Gastrocnemius medialis (tissue), 4 donors: ENCODE measurements around the gene IGSF6. TPM values are rescaled to one million over a fixed set of nuclear protein-coding genes. Genes with fewer than 3 reads are reported as not detected.
"Not testable (repeated sequence)": the region's sequence is repeated elsewhere in the genome, so short reads cannot be mapped to it uniquely, and the experiment has no call there.

Experiments
- ATAC-seq, 2 donors: fragments of 150-250 bp; one replicate each; pipeline ENCODE4 v1.9.1; 2016
- DNase-seq, 2 donors: peaks; one replicate each; pipeline ENCODE4 v3.0.0-alpha.2; 2019
- H3K27ac ChIP-seq, 4 donors: fragments of 200-600 bp; sonication (generic); 1 replicate in 1 of 4; 2 replicates in 3 of 4; pipeline ENCODE4 v1.5.1; 2016 to 2018; ENCODE audit warnings: mild to moderate bottlenecking in 2 of 4, moderate library complexity in 1 of 4
- H3K27me3 ChIP-seq, 3 donors: fragments of 200-600 bp; sonication (generic) in 2 of 3; 1 replicate in 1 of 3; 2 replicates in 2 of 3; pipeline versions ENCODE4 v1.5.1 to v1.6.0; 2016 to 2019; ENCODE audit warnings: mild to moderate bottlenecking in 1 of 3, moderate library complexity in 1 of 3
- H3K36me3 ChIP-seq, 2 donors: fragments of 200-600 bp; sonication (generic) in 1 of 2; one replicate each; pipeline ENCODE4 v1.5.1; 2017 to 2018
- H3K4me1 ChIP-seq, 2 donors: fragments of 200-600 bp; sonication (generic) in 1 of 2; one replicate each; pipeline ENCODE4 v1.5.1; 2016 to 2017; ENCODE audit warnings: mild to moderate bottlenecking in 2 of 2
- H3K4me3 ChIP-seq, 4 donors: fragments of 200-600 bp; sonication (generic) in 3 of 4; 1 replicate in 1 of 4; 2 replicates in 3 of 4; pipeline ENCODE4 v1.5.1; 2016 to 2019; ENCODE audit warnings: mild to moderate bottlenecking in 2 of 4
- H3K9me3 ChIP-seq, 3 donors: fragments of 200-600 bp; sonication (generic) in 2 of 3; 1 replicate in 1 of 3; 2 replicates in 2 of 3; pipeline ENCODE4 v1.5.1; 2016 to 2019
- CTCF ChIP-seq, 5 experiments: fragments of 450-650 bp in 3 of 5; fragments of 200-600 bp in 2 of 5; sonication (generic) in 2 of 5; IDR thresholded peaks in 4 of 5; conservative IDR thresholded peaks in 1 of 5; 1 replicate in 4 of 5; 2 replicates in 1 of 5; pipeline ENCODE4 v1.5.1; 2016 to 2019; ENCODE audit warnings: antibody characterized with exemption in 5 of 5, mild to moderate bottlenecking in 3 of 5, moderate library complexity in 3 of 5
- POLR2A ChIP-seq, 2 donors: fragments of 450-650 bp; IDR thresholded peaks; one replicate each; pipeline ENCODE4 v1.6.1; 2017; ENCODE audit warnings: antibody characterized with exemption in 2 of 2, mild to moderate bottlenecking in 2 of 2, moderate library complexity in 2 of 2
- in situ Hi-C, 4 donors: fragments of 200-750 bp; cut with MboI; loops; one replicate each; pipeline versions ENCODE4 v1.15.0 to v1.8.0; 2017; ENCODE audit warnings: low sequenced_read_pairs in 4 of 4
- intact Hi-C: fragments of 100-400 bp; cut with DNase I; formaldehyde crosslinking; loops from one replicate; pipeline ENCODE4 v1.15.1; 2023; ENCODE audit warnings: low total_unique reads
- total RNA-seq, 4 donors: library from RNA; depleted of rRNA; stranded (reverse); fragments of >200 nt; gene quantifications; one replicate each; pipeline versions ENCODE4 v1.1.0 to v1.2.3, GENCODE V29; 2016

The IGSF6 gene
- total RNA-seq, 4 donors from 2014 or later, result 0.10 to 0.60 (median 0.39) TPM

- Histone ChIP-seq H3K27ac (peak overlapping the region; percentile 76 to 84 (median 83)), H3K27me3 (no peaks in the 10 kb centered on the region), H3K4me1 (peaks cover 55% of the 10 kb centered on the region in 2 donors), H3K4me3 (peak overlapping the region in 1 of 4 donors; percentile 26), H3K9me3 (no peaks in the 10 kb centered on the region), H3K36me3 (no peaks in the 10 kb centered on the region)
- ATAC-seq, result no peak
- TF ChIP-seq CTCF (IDR thresholded peaks at IDR 0.05 in 4 of 5, conservative IDR thresholded peaks at IDR 0.05 in 1 of 5) (no peak), POLR2A (IDR thresholded peaks at IDR 0.05) (no peak)
- in situ Hi-C loops (no loop called here), intact Hi-C loops (loop anchor here (1.0 kb wide), 1 partner anchor 12 kb away; the partner anchor contains the start of gene METTL9)
- DNase-seq, result no peak
These were observed 41.2 kb downstream of the IGSF6 start for GRCh38 chr16:21611198-21611555.

GRCh38 chr16:21610766-21611165, 41.6 kb downstream of the IGSF6 start:
- intact Hi-C loops, result loop anchor here (1.0 kb wide), 1 partner anchor 11 kb away; the partner anchor contains the start of gene METTL9
- Histone ChIP-seq H3K4me1 (peaks cover 55% of the 10 kb centered on the region in 2 donors), H3K36me3 (no peaks in the 10 kb centered on the region), H3K9me3 (no peaks in the 10 kb centered on the region), H3K27me3 (no peaks in the 10 kb centered on the region), H3K4me3 (no peak overlapping the region), H3K27ac (peak overlapping the region; percentile 76 to 84 (median 83))
- no peak for TF ChIP-seq POLR2A (IDR thresholded peaks at IDR 0.05)
- TF ChIP-seq CTCF (IDR thresholded peaks at IDR 0.05 in 4 of 5, conservative IDR thresholded peaks at IDR 0.05 in 1 of 5), result no peak
- DNase-seq, result no peak
- in situ Hi-C loops, result no loop called here
- no peak for ATAC-seq

GRCh38 chr16:21610006-21610544, 42.3 kb downstream of the IGSF6 start:
- H3K4me1 ChIP-seq, result peaks cover 55% of the 10 kb centered on the region in 2 donors
- no peak for ATAC-seq

GRCh38 chr16:21608639-21609328, 43.6 kb downstream of the IGSF6 start:
- H3K4me1 ChIP-seq, result peaks cover 67 to 68% of the 10 kb centered on the region in 2 donors
- no peaks in the 10 kb centered on the region for H3K27me3 ChIP-seq
- no peak overlapping the region for H3K4me3 ChIP-seq
- H3K27ac ChIP-seq, result peak overlapping the region in 1 of 4 donors; percentile 23
- H3K9me3 ChIP-seq, result no peaks in the 10 kb centered on the region
- intact Hi-C loops (no loop called here), in situ Hi-C loops (no loop called here)
- DNase-seq (no peak), ATAC-seq (no peak)
- no peaks in the 10 kb centered on the region for H3K36me3 ChIP-seq
- TF ChIP-seq CTCF (IDR thresholded peaks at IDR 0.05 in 4 of 5, conservative IDR thresholded peaks at IDR 0.05 in 1 of 5) (no peak), POLR2A (IDR thresholded peaks at IDR 0.05) (no peak)

More at GRCh38 chr16:21610006-21610544, 42.3 kb downstream of the IGSF6 start:
- no peak for DNase-seq
- H3K36me3 ChIP-seq, result no peaks in the 10 kb centered on the region
- no peaks in the 10 kb centered on the region for H3K27me3 ChIP-seq
- H3K9me3 ChIP-seq, result no peaks in the 10 kb centered on the region
- no peak overlapping the region for H3K4me3 ChIP-seq
- in situ Hi-C loops, result no loop called here
- TF ChIP-seq CTCF (IDR thresholded peaks at IDR 0.05 in 4 of 5, conservative IDR thresholded peaks at IDR 0.05 in 1 of 5), result no peak
- TF ChIP-seq POLR2A (IDR thresholded peaks at IDR 0.05), result no peak
- intact Hi-C loops, result no loop called here
- peak overlapping the region in 3 of 4 donors; percentile 76 to 84 (median 83) for H3K27ac ChIP-seq

GRCh38 chr16:21605848-21606247, 46.6 kb downstream of the IGSF6 start:
- intact Hi-C loops, H3K27ac ChIP-seq, H3K9me3 ChIP-seq, in situ Hi-C loops, H3K36me3 ChIP-seq, H3K4me3 ChIP-seq, DNase-seq, H3K27me3 ChIP-seq, ATAC-seq: not testable (repeated sequence)
- peaks cover 67 to 71% of the 10 kb centered on the region in 2 donors for H3K4me1 ChIP-seq
